T-helper 9 cell (primary cell): Measurements from ENCODE around the gene HIP1R.
"Not testable (repeated sequence)": the region's sequence is repeated elsewhere in the genome, so short reads cannot be mapped to it uniquely, and the experiment has no call there.

Source experiments
- DNase-seq: peaks from one replicate; pipeline ENCODE4 v3.0.0-alpha.2; 2020

The HIP1R gene

GRCh38 chr12:122875590-122876220 is 40.4 kb downstream of the HIP1R start:
- DNase-seq = no peak

GRCh38 chr12:122876281-122876680 is 41.0 kb downstream of the HIP1R start:
- DNase-seq = not testable (repeated sequence)

DNA sequence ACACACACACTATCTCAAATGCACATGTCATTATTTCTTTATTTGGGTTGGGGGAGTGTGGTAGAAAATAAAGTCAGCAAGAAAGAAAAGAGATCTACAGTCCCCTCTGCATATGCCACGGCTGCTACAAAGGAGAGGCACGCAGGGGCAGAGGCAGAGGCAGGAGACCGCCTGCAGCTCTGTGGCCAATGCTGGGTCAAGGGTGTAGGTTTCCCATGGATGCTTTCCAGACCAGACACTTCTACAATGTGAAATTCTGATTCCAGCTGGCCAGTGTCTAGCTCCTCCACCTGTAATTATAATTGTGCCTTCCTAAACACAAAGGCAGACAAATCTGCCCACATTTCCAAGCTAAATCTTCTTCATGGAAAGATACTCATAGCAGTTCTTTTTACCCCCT is 41.5 kb downstream of the HIP1R start:
- DNase-seq = no peak

DNA sequence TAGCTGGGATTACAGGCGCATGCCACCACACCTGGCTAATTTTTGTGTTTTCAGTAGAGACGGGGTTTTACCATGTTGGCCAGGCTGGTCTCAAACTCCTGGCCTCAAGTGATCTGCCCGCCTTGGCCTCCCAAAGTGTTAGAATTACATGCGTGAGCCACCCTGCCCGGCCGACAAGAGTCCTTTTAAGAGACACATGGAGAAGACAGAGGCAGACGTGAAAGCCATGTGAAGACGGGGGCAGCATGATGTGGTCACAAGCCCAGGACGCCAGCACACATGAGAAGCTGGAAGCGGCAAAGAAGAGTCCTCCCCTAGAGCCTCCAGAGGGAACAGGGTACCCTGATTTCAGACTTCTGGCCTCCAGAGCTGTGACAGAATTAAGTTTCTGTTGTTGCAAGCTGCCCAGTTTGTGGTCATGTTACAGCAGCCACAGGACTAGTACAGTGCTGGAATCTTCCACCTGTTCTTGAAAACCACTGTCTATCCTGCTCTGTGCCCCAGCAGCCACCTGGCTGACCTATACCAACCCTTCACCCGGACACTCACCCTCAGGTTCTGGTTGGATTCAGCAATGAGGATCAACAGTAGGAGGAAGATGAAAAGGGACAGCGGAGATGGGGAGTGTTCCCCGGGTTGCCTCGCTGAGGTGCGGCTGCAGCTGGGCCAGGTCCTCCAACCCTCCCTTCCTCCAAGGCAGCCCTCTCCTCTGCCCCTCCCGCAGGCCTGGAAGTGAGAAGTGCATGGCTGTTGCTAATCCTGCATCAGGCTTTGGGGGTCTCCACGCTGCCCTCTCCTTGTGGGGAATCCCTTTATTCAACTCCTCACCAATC is 43.7 kb downstream of the HIP1R start:
- DNase-seq = no peak

DNA sequence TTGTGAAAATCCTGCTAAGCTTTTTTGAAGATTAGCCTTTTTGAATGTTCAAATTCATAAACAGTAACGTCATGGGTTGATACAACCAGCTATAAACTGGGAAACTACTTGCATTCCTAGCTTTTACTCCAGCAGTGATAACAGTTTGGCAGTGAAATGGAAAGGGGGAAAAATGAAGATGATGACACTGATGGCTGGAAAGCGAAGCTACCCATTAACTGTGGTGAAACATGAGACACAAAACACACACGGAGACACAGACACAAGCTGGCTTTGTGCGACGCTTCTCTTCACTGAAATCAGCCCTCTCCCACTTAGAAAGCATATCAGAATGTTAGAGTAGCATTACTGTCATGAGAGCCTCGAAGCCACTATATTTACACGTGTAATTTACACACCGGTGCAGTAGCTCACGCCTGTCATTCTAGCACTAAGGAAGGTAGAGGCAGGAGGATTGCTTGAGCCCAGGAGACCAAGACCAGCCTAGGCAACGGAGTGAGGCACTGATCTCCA is 45.0 kb downstream of the HIP1R start:
- no peak for DNase-seq

DNA sequence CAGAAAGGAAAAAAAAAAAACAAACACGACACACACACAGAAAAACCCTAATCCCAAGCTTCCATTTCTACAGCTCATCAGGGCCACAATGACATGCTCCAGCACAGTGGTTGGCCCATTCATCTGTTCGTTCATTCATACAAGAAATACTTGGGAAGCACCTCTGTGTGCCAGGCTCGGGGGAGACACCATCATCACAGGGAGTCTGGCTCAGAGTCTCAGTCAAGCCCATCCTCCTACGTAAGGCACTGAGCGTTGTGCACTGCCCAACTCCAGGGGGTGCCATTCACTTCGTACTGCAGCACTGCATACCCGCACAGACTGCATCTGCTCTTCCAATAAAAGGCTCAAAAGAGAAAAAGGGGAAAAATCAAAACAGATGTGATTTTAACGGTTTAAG is 45.4 kb downstream of the HIP1R start:
- DNase-seq = no peak

- no peak for DNase-seq
Observed at GRCh38 chr12:122882908-122883558, 47.8 kb downstream of the HIP1R start.

DNA sequence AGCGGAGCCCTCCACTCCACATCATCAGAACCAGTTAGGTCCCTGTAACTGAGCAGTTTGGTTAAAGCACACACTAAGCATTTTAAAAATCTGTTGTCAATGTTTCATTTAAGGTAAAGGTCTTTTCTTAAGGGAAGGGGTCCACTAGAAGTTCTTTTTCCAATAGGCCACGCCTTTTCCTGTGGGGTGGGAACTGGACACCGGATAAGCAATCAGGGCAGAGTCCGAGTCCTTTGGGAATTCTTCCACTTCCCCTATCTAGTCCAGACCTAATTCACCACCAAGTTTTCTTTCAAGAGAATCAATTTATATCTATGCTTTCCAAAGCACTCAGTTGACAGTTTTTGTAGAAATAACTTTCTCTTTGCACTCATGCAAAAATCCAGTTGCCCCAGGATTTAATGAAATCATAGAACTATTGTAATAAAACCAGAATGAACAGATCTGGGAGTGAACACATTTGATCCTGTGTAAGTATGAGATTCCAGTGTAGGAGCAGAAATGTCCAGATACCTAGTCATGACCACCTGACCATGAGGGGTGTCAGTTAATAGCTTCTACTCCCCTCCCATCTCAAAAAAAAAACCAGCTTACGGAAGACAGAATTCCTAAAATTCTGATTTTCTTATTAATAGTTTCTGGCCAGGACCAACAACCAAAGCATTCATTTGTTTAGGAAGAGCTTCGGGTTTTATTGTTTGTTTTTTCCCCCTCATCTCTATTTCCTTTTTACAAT is 49.0 kb downstream of the HIP1R start:
- DNase-seq = no peak

DNA sequence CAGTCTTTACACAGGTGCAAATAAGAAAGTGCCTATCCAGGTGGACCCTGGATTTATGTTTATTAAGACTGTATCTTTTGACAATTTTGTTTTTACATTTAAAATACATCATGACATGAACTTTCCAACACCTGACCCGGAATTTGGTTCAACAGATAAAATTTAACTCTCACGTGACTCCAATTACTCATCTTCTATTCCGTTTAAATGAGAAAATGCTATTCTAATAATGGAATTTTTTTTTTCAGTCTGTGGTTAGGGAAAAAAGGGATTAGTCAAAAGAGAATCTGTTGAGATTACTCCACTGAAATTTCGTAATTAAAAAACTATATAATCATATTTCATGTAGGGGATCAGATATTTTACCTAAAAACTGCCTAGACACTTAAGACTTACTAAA is 49.6 kb downstream of the HIP1R start:
- no peak for DNase-seq

DNA sequence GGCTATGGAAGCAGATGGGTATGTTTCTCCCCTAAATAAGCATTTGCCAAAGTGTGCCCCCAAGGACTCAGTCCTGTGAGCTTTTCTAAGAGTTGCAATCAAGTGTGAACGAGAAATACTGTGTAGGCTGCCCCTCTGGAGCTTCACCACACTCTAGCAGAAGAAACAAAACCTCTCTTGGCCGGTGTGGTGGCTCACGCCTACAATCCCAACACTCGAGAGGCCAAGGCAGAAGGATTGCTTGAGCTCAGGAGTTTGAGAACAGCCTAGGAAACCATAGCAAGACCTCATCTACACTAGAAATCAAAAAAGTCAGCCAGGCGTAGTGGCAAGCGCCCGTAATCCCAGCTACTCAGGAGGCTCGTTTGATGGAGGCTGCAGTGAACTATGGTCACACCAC is 50.9 kb downstream of the HIP1R start:
- no peak for DNase-seq

GRCh38 chr12:122886851-122887818 is 51.9 kb downstream of the HIP1R start:
- DNase-seq = no peak

- DNase-seq = no peak
Observed at GRCh38 chr12:122887819-122888212, 52.6 kb downstream of the HIP1R start.

DNA sequence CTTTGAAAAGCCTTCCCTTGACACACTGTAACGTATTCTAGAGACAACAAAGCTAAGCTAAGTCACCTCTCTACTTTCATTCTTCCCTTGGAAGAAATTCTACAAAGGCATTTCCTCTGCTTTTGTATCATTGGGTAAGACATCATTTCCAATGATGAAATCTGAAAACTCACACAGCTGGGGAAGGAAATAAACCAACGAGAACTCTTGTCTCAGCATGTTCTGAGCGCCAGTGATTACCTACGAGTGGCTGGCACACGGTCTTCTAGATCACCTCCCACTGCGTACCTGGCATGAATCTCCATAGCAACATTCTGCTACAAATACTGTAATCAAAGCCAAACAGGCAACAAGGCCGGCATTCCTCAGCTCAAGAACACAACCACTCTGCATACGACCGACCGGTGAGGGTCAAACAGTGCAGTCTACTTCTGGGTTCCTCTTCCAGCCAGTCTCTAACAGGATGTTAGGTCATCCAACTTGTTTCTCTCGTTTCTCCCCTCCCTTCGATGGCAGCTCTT is 53.0 kb downstream of the HIP1R start:
- peak; percentile 62 for DNase-seq

- no peak for DNase-seq
Observed at GRCh38 chr12:122889761-122890520, 54.7 kb downstream of the HIP1R start.

DNA sequence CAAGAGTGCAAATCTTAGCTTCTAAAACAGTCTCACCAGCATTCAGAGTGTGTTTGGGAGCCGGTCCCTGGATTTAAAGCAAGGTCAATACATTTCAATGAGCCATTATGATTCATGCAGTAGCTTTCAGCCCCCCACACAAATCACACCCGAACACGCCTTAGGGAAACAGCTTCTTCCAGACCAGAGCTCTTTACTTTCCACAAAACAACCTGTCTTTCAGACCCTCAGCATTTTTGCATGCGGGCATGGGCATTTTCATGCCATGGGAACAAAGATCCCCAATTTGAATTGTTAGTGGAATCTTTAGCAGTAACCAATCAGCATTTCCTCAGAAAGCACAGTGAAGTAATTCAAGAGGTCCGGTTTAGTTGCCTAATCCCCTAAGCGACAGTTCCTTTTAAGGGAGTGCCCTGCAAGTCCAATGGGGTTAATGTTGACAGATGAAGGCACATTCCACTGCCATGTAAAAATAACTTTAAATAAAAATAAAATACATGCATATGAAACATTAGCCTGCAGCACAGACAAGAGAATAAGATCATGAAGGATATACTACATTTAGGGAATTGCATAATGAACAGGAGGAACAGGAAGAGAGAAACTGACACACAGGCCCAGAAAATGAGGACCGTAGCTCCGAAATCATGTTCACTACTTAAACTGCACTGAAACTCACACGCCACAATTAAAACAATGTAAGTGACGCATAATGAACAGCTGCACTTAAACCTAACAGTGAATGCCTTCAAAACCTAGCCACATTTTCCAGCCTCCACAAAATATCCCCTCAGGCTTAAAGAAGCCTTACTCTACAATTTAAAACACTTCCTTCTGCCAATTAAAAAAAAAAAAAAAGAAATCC is 56.6 kb downstream of the HIP1R start:
- DNase-seq = no peak

- not testable (repeated sequence) for DNase-seq
Observed at GRCh38 chr12:122892724-122893123, 57.5 kb downstream of the HIP1R start.

DNA sequence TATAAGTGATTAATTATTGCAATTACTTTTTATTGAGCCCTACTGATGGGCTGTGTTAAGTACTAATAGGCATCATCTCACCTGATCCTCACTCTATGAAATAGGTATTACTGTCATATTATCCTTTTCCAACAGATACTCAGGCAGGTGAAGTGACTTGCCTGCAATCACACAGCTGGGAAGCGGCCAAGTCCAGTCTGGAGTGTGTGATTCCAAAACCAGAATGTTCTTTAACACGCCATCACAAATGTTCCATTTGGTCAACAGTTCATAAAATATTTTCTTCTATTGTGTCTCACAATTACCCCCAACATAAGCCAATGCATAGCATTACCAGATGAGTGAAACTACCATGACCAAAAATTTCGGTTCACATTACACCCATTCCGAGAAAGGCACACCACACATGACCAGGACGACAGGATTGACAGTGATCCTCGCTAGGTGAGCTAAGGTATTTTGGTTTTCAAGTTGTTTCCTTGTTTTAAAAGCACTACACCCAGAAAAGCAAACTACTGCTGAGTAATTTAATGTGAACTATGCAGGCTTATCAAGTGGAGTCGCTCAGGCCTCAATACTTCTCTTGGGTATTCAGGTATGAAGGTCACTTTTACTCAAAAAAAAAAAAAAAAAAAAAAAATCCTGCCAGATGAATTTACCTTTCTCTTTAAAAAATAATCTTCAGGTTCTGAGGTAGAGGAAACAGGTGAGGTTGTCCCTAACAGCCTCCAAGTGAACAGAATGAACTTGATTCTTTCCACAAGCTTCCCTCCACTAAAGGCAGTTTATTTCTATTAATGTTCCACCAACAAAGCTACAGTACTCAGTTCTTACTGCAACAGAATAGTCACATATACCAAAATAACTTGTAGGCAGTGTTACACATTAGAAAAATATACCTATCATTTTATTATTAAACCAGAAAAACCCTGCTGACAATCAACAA is 58.2 kb downstream of the HIP1R start:
- DNase-seq = no peak
